DMS79 (cell line): ENCODE measurements around the gene WASHC1.
"Not testable (repeated sequence)": the region's sequence is repeated elsewhere in the genome, so short reads cannot be mapped to it uniquely, and the experiment has no call there.

Experiments used
- DNase-seq: peaks from one replicate; lab custom pipeline; 2025; lab: John Stamatoyannopoulos, UW

WASHC1 gene

DNA sequence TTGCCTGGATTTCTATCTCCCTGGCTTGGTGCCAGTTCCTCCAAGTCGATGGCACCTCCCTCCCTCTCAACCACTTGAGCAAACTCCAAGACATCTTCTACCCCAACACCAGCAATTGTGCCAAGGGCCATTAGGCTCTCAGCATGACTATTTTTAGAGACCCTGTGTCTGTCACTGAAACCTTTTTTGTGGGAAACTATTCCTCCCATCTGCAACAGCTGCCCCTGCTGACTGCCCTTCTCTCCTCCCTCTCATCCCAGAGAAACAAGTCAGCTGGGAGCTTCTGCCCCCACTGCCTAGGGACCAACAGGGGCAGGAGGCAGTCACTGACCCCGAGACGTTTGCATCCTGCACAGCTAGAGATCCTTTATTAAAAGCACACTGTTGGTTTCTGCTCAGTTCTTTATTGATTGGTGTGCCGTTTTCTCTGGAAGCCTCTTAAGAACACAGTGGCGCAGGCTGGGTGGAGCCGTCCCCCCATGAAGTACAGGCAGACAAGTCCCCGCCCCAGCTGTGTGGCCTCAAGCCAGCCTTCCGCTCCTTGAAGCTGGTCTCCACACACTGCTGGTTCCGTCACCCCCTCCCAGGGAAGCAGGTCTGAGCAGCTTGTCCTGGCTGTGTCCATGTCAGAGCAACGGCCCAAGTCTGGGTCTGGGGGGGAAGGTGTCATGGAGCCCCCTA lies 15.0 kb downstream of the WASHC1 start:
- DNase-seq, result not testable (repeated sequence)

DNA sequence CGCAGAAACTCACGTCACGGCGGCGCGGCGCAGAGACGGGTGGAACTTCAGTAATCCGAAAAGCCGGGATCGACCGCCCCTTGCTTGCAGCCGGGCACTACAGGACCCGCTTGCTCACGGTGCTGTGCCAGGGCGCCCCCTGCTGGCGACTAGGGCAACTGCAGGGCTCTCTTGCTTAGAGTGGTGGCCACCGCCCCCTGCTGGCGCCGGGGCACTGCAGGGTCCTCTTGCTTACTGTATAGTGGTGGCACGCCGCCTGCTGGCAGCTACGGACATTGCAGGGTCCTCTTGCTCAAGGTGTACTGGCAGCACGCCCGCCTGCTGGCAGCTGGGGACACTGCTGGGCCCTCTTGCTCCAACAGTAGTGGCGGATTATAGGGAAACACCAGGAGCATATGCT lies 18.1 kb downstream of the WASHC1 start:
- DNase-seq, result not testable (repeated sequence)

DNA sequence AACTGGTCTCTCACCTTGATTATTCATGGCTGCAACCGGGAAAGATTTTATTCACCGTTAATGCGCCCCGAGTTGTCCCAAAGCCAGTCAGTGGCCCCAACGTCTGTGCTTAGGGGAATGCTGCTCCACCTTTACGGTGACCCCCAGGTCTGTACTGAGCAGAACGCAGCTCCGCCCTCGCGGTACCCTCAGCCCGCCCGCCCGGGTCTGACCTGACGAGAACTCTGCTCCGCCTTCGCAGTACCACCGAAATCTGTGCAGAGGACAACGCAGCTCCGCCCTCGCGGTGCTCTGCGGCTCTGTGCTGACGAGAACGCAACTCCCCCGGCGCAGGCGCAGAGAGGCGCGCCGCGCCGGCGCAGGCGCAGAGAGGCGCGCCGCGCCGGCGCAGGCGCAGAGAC lies 18.6 kb downstream of the WASHC1 start:
- DNase-seq, result not testable (repeated sequence)

DNA sequence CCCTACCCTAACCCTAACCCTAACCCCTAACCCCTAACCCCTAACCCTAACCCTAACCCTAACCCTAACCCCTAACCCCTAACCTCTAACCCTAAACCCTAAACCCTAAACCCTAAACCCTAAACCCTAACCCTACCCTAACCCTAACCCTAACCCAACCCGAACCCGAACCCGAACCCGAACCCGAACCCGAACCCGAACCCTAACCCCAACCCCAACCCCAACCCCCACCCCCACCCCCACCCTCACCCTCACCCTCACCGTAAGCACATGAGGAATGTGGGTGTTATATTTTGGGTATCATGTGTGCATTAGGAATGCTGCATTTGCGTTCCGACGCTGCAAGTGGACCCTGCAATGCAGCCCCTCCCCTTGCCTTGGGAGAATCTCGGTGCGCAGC lies 19.0 kb downstream of the WASHC1 start:
- not testable (repeated sequence) for DNase-seq
